HG03354 (cell line): ENCODE data around the gene ADAM12.

Experiments
- ATAC-seq: cut with Tn5 transposase; IDR thresholded peaks from one replicate; pipeline ENCODE4 v1.9.1; 2021; ENCODE audit warnings: mild to moderate bottlenecking; ENCODE audit not compliant: unreplicated experiment, poor library complexity, severe bottlenecking

ADAM12 gene

GRCh38 chr10:126014309-126014708 lies 374.0 kb downstream of the ADAM12 start:
- ATAC-seq, result no peak

DNA sequence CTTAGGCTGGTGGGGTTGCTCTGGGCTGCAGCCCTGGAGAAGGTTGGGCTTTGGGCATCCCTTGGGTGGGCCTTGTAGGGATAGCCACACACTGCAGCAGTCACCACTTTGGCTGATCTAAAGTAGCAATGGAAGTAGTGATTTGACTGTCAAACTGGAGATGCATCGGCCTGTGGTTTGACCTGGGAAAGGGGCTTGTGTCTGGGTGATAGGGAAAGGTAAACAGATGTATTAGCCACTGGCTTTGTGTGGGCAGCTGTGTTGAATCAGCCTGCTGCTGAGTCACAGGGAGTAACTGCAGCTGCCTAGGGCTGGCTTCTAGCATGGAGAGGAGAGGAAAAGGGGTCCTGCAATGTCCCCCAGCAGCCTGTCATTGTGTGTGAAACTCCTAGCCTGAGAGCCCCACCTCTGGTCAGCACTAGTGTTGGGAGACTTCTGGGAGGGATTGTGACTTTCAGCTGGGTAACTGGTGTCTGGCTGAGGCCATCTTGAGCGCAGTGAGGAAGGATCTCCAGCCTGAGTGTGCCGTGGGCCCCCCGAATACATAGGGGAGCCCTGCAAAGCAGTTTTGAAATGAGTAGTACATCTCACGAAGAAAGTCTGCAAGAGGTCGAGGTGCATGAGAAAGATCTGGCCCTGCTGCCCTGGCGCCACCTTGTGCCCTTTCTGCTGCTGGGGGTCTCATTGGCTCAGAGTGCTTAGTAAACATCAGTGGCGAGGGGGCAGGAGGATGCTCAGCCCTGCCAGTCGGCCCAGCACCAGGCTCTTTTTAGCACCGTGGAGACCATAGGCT lies 374.6 kb downstream of the ADAM12 start:
- ATAC-seq, result no peak

- no peak for ATAC-seq
Measured at GRCh38 chr10:126012485-126012884, 375.8 kb downstream of the ADAM12 start.

DNA sequence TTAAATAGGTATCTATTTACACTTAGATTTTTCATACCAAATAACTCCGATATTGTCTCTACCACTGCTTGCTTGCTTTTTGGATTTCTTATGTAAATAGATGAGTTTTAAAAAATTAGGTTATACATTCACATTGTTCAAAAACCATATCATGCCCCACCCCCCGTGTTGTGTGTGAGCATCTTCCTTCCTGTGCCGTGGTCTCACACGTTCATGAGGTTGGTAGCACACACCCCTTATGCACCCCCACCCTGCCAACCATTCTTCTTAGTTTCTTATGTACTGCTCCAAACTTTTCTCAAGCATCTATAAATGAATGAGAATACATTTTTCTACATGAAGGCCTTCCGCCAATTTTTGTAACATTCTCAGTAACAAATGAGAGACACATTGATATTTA lies 376.3 kb downstream of the ADAM12 start:
- ATAC-seq, result no peak

- no peak for ATAC-seq
Measured at GRCh38 chr10:126009650-126010049, 378.6 kb downstream of the ADAM12 start.

- ATAC-seq, result no peak
Measured at GRCh38 chr10:126006906-126007305, 381.4 kb downstream of the ADAM12 start.

DNA sequence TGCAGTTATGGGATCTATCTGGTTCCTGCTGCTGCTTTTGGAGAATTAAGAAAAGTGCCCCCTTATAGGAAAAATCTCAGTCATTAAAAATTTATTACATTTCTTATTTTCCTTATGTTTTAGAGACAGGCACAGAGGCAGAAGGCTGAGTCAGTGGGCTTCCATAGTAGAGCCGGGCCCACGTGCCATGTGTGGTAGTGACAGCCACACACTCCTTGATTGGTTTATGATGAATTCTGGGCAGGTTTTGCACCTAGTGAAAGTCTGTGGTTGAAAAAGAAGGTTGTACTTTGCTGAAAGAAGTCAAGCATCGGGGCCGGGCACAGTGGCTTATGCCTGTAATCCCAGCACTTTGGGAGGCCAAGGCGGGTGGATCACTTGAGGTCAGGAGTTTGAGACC lies 382.0 kb downstream of the ADAM12 start:
- no peak for ATAC-seq

DNA sequence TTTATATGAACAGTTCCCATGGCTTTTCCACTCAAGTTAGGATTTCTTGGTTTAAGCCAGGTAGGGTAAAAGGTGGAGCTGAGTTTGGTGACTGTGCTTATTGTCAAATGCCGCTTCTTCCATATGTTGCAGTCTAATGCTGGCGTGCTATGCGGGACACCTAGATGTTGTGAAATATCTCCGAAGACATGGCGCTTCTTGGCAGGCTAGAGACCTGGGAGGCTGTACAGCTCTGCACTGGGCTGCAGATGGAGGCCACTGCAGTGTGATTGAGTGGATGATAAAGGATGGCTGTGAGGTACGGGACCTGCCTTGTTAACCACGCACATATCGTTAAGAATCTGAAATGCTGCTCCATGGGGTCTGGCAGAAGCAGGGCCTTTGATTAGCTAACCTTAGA lies 383.5 kb downstream of the ADAM12 start:
- ATAC-seq, result no peak

GRCh38 chr10:126001576-126001975 lies 386.7 kb downstream of the ADAM12 start:
- no peak for ATAC-seq

DNA sequence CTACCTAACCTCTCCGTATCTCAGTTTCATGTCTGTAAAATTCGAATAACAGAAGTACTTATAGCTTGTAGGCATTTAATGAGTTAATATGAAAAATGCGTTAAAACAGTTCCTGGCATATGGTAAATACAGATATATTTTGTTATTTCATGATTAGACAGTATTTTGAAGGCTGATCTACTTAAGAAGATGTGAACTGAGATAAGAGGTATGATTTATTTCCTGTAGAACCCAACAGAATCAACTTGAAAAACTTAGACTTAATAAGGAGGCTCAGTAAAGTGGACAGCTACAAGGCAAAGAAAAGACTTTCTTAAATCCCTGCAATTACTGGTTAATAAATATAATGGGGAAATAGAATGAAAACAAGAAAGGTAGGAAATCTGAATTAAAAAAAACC lies 388.6 kb downstream of the ADAM12 start:
- ATAC-seq, result no peak

- ATAC-seq, result no peak
Measured at GRCh38 chr10:125997586-125997985, 390.7 kb downstream of the ADAM12 start.

DNA sequence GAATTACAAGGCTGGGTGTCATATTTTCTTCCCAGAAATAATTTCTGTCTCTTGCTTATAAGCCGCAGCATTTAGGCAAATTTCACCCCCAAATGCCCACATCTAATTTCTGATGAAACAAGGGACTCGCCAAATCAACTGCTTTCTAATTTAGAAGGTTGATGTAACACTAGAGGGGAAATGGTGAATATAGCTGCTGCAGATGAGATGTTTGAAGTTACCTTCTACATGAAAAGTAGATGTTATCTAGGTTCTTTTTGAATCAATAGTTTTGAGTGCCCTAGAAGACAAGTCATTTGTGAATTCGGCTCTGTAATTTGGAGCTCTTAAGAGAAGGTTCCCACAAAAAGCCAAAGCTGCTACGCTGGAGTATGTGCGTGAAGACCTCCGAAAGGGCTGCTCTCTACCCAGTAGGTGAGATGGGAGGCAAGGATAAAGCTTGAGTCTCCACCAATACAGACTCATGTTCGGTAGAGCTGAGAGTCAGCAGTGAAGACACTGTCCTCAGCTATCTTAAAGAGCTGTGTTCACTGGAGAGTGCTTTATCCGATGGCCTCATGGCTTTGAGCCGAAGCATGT lies 392.5 kb downstream of the ADAM12 start:
- no peak for ATAC-seq

DNA sequence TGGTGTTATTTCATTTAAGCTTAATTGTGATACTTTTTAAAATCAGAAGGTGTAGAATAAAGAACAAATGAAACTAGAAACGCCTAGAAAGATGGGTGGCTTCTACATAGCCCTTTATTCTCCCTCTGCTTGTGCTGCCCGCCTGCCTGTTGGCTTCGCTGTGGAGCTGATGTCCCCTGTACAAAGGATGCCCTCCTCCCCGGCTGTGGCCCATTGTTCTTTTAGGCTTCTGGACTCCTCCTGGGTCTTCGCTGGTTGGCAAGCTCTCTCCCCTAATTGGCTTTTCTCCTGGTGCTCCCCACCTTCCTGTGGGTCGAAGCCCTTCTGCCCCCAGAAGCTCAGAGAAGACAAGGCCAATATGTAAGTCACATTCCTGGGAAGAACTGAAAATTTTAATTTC lies 393.7 kb downstream of the ADAM12 start:
- ATAC-seq, result no peak

DNA sequence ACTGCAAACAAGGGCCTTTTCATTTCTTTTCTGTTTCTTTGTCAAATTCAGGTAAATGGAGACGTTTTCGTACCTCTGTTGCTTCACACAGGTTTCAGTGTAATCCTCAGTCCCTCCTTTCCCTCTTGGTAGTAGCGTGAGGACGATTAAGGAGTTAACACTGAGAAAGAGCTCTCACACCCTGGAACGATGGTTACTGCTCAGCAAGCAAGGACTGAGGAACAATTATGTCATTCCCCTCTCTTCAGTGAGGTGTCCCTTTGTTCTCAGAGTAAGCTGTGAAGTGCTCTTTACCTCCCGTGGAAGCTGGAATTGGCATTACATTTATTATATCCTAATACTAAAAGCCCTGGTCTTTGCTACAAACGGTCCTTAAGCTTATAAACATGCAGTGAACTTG lies 396.0 kb downstream of the ADAM12 start:
- no peak for ATAC-seq

GRCh38 chr10:125991392-125991791 lies 396.9 kb downstream of the ADAM12 start:
- ATAC-seq, result no peak

- no peak for ATAC-seq
Measured at GRCh38 chr10:125990974-125991373, 397.3 kb downstream of the ADAM12 start.

DNA sequence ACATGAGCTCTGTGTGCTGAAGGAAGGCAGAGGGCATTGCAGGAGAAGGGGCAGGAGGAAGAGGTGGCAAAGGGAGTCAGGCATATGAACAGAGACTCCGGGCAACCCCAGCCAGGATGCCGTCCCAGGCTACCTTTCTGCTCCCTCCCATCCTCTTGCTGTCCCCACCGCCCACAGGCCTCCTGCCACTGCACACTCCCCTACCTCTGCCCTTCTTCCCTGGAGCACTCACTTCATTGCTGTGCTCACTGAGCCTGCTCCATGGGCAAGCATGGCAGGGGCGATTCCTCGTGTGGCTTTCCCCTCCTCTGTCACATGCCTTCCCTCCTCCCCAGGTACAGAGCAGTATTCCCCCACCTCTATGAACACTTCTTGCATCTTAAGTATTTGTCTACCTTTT lies 398.5 kb downstream of the ADAM12 start:
- ATAC-seq, result no peak

DNA sequence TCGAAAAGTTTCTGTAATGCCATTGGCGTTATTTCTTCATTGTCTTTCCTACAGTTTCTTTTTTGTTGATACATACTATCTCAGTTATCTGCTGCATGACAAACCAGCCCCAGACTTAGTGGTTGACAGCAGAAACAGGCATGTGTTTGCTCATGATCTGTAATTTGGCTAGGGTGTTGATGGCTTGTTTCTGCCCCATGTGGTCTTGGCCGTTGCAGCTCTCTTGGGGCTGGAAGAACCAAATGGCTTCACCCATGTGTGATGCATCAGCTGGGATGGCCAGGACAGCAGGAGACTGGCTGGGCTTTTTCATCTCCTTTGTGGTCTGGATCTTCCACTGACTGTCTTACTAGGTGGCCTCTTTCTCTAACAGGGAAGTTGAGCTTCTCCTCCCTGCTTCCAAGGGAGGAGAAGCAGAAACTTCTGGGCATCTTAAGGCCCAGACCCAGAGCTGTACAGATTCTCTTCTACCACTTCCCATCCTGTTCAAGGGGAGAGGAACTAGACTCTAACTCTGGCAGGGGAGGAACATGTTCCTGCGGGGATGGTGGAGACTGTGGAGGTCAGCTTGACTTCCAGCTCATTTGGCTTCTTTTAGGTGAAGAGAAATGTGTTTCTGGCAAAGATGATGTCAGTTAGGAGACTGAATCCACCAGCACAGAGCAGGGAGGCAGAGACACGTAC lies 402.6 kb downstream of the ADAM12 start:
- no peak for ATAC-seq

GRCh38 chr10:125984865-125985495 lies 403.3 kb downstream of the ADAM12 start:
- no peak for ATAC-seq

- no peak for ATAC-seq
Measured at GRCh38 chr10:125984346-125984745, 403.9 kb downstream of the ADAM12 start.

DNA sequence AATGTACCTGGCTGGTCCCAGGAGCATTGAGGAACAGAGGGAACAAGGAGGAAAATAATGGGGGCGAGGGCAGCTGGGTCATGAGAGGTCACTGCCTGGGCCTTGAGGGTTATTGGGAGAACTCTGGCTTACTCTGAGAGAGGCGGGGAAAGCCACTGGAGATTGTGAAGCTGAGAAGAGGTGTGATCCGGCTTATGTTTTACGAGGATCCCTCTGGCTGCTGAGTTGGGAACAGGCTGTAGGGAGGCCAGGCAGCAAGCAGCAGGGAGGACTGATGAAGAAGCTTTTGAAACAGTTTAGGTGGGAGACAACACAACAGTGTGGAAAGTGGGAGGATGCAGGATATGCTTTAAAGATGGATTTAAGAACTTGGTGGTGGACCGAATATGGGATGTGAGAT lies 404.6 kb downstream of the ADAM12 start:
- no peak for ATAC-seq
